ENCODE results near the gene RNF5.
A peak's percentile ranks its signal among the peaks of the same experiment; 100 is the strongest.

The RNF5 gene

DNA sequence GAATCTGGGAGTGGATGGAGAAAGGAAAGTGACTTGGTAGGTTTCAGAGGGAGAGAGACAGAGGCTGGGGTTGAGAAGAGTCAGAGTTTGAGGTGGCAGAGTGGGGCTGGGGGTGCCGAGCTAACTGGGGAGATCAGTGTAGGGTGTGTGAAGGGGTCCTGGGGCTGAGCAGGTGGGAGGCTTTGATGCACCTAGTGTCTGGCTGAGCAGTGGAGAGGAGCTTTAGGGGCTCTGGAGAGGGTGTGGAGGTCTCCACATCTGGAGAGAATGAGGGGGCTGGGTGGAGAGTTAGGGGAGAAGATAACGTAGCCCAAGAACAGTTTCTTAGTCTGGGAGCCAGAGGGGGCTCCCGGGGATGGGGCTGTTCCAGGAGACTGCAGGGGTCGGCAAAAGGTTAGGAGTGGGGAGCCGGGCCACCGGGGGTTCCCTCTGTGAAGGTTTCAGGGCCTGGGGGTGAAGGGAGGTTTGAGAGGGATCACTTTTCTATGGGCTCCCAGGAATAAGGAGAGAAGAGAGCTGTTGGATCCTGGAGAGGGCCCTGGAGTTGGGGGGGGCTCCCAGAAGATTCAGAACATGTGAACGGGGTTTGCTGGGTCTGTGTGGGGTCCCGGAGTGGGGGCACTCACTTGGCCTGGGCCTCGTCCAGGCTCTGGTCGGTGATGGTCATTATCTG, 11.0 kb downstream of the RNF5 start:
- H4K8ac ChIP-seq (ENCODE audit: low read depth, low read length) = no peak overlapping the region
- peak overlapping the region; percentile 59 for H2AK5ac ChIP-seq (ENCODE audit: low read depth, low read length)
- peak overlapping the region; percentile 82 for H3K9ac ChIP-seq (ENCODE audit: low read depth, low read length, poor library complexity)
- WGBS, 2 donors (ENCODE audit: extremely low coverage in 2 of 2, insufficient read length in 2 of 2, insufficient replicate concordance in 1 of 2) = no CpG with 5 or more reads among the region's 10 CpGs
- no peak overlapping the region for H3K23ac ChIP-seq (ENCODE audit: low read depth, low read length, poor library complexity)
- peaks cover 14 to 31% of the 10 kb centered on the region in 2 donors for H3K36me3 ChIP-seq (replicated peaks in 1 of 2; ENCODE audit: control insufficient read depth in 2 of 2, insufficient read depth in 2 of 2, low read length in 2 of 2)
- peak overlapping the region; percentile 75 to 88 for H3K4me3 ChIP-seq (ENCODE audit: low read length in 2 of 2)
- H3K4ac ChIP-seq (ENCODE audit: low read length) = peak overlapping the region; percentile 78
- peak overlapping the region; percentile 64 for H2BK15ac ChIP-seq (ENCODE audit: low read length)
- no peak overlapping the region for H4K91ac ChIP-seq (ENCODE audit: low read depth, low read length, poor library complexity)
- DNase-seq (ENCODE audit: low spot score) = no peak
- no peaks in the 10 kb centered on the region for H3K9me3 ChIP-seq (replicated peaks in 1 of 2; ENCODE audit: control insufficient read depth in 2 of 2, insufficient read depth in 1 of 2, low read depth in 1 of 2, low read length in 2 of 2)
- H2BK12ac ChIP-seq (ENCODE audit: low read length) = no peak overlapping the region
- H3K27me3 ChIP-seq (ENCODE audit: control insufficient read depth in 3 of 3, insufficient read depth in 3 of 3, low read depth in 1 of 3, low read length in 3 of 3) = no peaks in the 10 kb centered on the region
- peak overlapping the region; percentile 96 for H2BK5ac ChIP-seq (ENCODE audit: low read length)
- H2AFZ ChIP-seq (ENCODE audit: low read length) = no peak overlapping the region
- H3K4me2 ChIP-seq (ENCODE audit: insufficient read depth, low read length, poor library complexity, severe bottlenecking) = peak overlapping the region; percentile 92
- H3K4me1 ChIP-seq (ENCODE audit: control insufficient read depth in 2 of 2, insufficient read depth in 1 of 2, low read depth in 1 of 2, low read length in 2 of 2) = peaks cover 23 to 29% of the 10 kb centered on the region in 2 donors
- peak overlapping the region; percentile 82 for H3K27ac ChIP-seq (replicated peaks; ENCODE audit: low read length)
- H3K18ac ChIP-seq (ENCODE audit: low read length) = peak overlapping the region; percentile 92
- peak overlapping the region; percentile 31 for H3K14ac ChIP-seq (ENCODE audit: low read length)
- H3K79me1 ChIP-seq (ENCODE audit: low read depth, low read length) = peaks cover 7% of the 10 kb centered on the region
- peak overlapping the region; percentile 43 for H2BK120ac ChIP-seq (ENCODE audit: low read depth, low read length)

DNA sequence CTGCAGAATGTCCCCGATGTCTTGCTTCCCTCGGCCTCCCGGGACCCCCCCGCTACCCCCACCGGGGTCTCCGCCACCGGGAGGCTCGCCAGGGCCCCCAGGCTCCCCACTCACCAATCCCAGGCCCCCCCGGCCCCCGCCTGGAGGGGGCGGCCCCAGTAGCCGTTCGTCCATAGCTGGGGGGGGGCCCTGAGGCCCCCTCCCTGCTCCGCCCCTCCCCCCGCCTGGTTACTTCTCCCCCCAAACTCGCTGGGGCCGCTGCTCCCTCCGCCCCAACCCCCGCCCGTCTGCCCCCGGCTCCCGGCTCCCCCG, 11.5 kb downstream of the RNF5 start:
- Histone ChIP-seq H2BK12ac (ENCODE audit: low read length) (no peak overlapping the region), H3K4me3 (ENCODE audit: low read length in 2 of 2) (peak overlapping the region; percentile 75 to 88), H3K36me3 (replicated peaks in 1 of 2; ENCODE audit: control insufficient read depth in 2 of 2, insufficient read depth in 2 of 2, low read length in 2 of 2) (peaks cover 14 to 28% of the 10 kb centered on the region in 2 donors), H3K14ac (ENCODE audit: low read length) (no peak overlapping the region), H3K18ac (ENCODE audit: low read length) (peak overlapping the region; percentile 92), H3K4me1 (ENCODE audit: control insufficient read depth in 2 of 2, insufficient read depth in 1 of 2, low read depth in 1 of 2, low read length in 2 of 2) (peaks cover 25 to 29% of the 10 kb centered on the region in 2 donors), H2BK15ac (ENCODE audit: low read length) (peak overlapping the region; percentile 64), H2AK5ac (ENCODE audit: low read depth, low read length) (peak overlapping the region; percentile 59), H3K9ac (ENCODE audit: low read depth, low read length, poor library complexity) (peak overlapping the region; percentile 78), H3K9me3 (replicated peaks in 1 of 2; ENCODE audit: control insufficient read depth in 2 of 2, insufficient read depth in 1 of 2, low read depth in 1 of 2, low read length in 2 of 2) (no peaks in the 10 kb centered on the region), H2BK5ac (ENCODE audit: low read length) (peak overlapping the region; percentile 96), H3K4ac (ENCODE audit: low read length) (no peak overlapping the region), H3K27ac (replicated peaks; ENCODE audit: low read length) (peak overlapping the region; percentile 82), H2AFZ (ENCODE audit: low read length) (peak overlapping the region; percentile 49), H3K79me1 (ENCODE audit: low read depth, low read length) (peaks cover 7% of the 10 kb centered on the region), H3K27me3 (ENCODE audit: control insufficient read depth in 3 of 3, insufficient read depth in 3 of 3, low read depth in 1 of 3, low read length in 3 of 3) (no peaks in the 10 kb centered on the region), H2BK120ac (ENCODE audit: low read depth, low read length) (peak overlapping the region; percentile 43), H3K4me2 (ENCODE audit: insufficient read depth, low read length, poor library complexity, severe bottlenecking) (peak overlapping the region; percentile 92), H3K23ac (ENCODE audit: low read depth, low read length, poor library complexity) (no peak overlapping the region), H4K91ac (ENCODE audit: low read depth, low read length, poor library complexity) (no peak overlapping the region), H4K8ac (ENCODE audit: low read depth, low read length) (no peak overlapping the region)
- WGBS, 2 donors (ENCODE audit: extremely low coverage in 2 of 2, insufficient read length in 2 of 2, insufficient replicate concordance in 1 of 2) = no CpG with 5 or more reads among the region's 23 CpGs
- DNase-seq (ENCODE audit: low spot score) = no peak

DNA sequence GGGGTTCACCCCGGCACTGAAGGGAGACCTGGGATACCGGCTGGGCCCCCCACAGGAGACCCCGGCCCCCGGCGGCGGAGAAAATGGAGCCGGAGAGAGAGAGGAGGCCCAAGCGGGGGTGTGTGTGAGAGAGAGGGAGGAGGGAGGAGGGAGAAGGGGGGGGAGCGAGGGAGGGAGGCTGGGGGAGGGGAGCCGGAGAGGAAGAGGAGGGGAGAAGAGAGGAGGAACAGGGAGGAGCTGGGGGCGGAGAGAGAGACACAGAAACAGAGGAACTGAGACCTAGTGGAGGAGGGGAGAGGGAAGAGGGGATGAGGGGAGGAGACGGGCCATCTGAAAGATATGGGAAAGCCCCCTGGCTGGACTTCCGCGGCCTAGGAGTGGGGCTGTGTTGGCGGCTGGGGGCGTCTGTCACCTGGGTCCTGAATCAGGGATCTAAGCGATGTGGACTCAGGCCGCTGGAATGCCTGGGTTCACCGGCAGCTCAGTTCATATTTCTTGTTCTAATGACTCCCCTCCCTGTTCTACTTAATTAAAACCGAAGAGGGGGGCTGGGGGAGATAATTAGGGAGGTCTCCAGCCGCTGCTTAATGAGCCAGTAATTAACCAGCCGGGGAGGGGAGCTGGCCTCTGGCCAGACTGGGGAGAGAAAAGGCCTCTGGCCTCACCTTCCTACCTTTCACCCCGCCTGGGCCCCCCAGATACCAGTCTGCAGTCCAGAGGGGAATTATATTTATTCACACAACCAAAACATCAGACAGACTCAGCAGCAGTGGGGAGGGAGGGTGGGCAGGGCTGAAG, 12.0 kb downstream of the RNF5 start, which contains the start of gene PBX2:
PBX2 (minus strand) TSS at position 149 of the 798 bp plus-strand sequence. CDS start 287 bp downstream, outside the sequence.
- no peaks in the 10 kb centered on the region for H3K9me3 ChIP-seq (replicated peaks in 1 of 2; ENCODE audit: control insufficient read depth in 2 of 2, insufficient read depth in 1 of 2, low read depth in 1 of 2, low read length in 2 of 2)
- H4K91ac ChIP-seq (ENCODE audit: low read depth, low read length, poor library complexity) = no peak within 1 kb of the TSS
- peaks cover 14 to 28% of the 10 kb centered on the region in 2 donors for H3K36me3 ChIP-seq (replicated peaks in 1 of 2; ENCODE audit: control insufficient read depth in 2 of 2, insufficient read depth in 2 of 2, low read length in 2 of 2)
- H3K4me1 ChIP-seq (ENCODE audit: control insufficient read depth in 2 of 2, insufficient read depth in 1 of 2, low read depth in 1 of 2, low read length in 2 of 2) = peaks cover 30 to 31% of the 10 kb centered on the region in 2 donors
- H3K79me1 ChIP-seq (ENCODE audit: low read depth, low read length) = peaks cover 7% of the 10 kb centered on the region
- peak within 1 kb of the TSS; percentile 97 for H2BK15ac ChIP-seq (ENCODE audit: low read length)
- no peaks in the 10 kb centered on the region for H3K27me3 ChIP-seq (ENCODE audit: control insufficient read depth in 3 of 3, insufficient read depth in 3 of 3, low read depth in 1 of 3, low read length in 3 of 3)
- peak within 1 kb of the TSS; percentile 96 for H2BK5ac ChIP-seq (ENCODE audit: low read length)
- no peak within 1 kb of the TSS for H2BK12ac ChIP-seq (ENCODE audit: low read length)
- peak within 1 kb of the TSS; percentile 78 for H3K4ac ChIP-seq (ENCODE audit: low read length)
- peak within 1 kb of the TSS; percentile 82 for H3K9ac ChIP-seq (ENCODE audit: low read depth, low read length, poor library complexity)
- H3K18ac ChIP-seq (ENCODE audit: low read length) = peak within 1 kb of the TSS; percentile 92
- H3K4me2 ChIP-seq (ENCODE audit: insufficient read depth, low read length, poor library complexity, severe bottlenecking) = peak within 1 kb of the TSS; percentile 92
- H2AK5ac ChIP-seq (ENCODE audit: low read depth, low read length) = peak within 1 kb of the TSS; percentile 59
- peak within 1 kb of the TSS; percentile 31 for H3K14ac ChIP-seq (ENCODE audit: low read length)
- DNase-seq (ENCODE audit: low spot score) = peak; percentile 84
- H3K23ac ChIP-seq (ENCODE audit: low read depth, low read length, poor library complexity) = peak within 1 kb of the TSS; percentile 31
- no peak within 1 kb of the TSS for H4K8ac ChIP-seq (ENCODE audit: low read depth, low read length)
- H2BK120ac ChIP-seq (ENCODE audit: low read depth, low read length) = peak within 1 kb of the TSS; percentile 43
- no CpG with 5 or more reads among the region's 23 CpGs for WGBS, 2 donors (ENCODE audit: extremely low coverage in 2 of 2, insufficient read length in 2 of 2, insufficient replicate concordance in 1 of 2)
- peak within 1 kb of the TSS; percentile 76 for H2AFZ ChIP-seq (ENCODE audit: low read length)
- peak within 1 kb of the TSS; percentile 75 to 88 for H3K4me3 ChIP-seq (ENCODE audit: low read length in 2 of 2)
- peak within 1 kb of the TSS; percentile 98 for H3K27ac ChIP-seq (replicated peaks; ENCODE audit: low read length)
